WTC11 (cell line): Measurements from ENCODE around the gene CHRNA3. TPM values are rescaled to one million over a fixed set of nuclear protein-coding genes. Genes with fewer than 3 reads are reported as not detected.

Experiments used
- CBFB ChIP-seq: sonication (generic); formaldehyde crosslinking; IDR thresholded peaks from 2 replicates; pipeline ENCODE4 v1.8.1; 2022; ENCODE audit warnings: mild to moderate bottlenecking, low read depth, missing genetic modification reagents
- EMX1 ChIP-seq: fragments of 250-450 bp; sonication (Bioruptor Pico); IDR thresholded peaks from 2 replicates; pipeline ENCODE4 v1.8.0; 2021; ENCODE audit warnings: mild to moderate bottlenecking
- ESRRA ChIP-seq: sonication (generic); formaldehyde crosslinking; IDR thresholded peaks from 2 replicates; pipeline ENCODE4 v1.8.1; 2022; ENCODE audit warnings: mild to moderate bottlenecking, missing genetic modification reagents, borderline replicate concordance
- FOXK1 ChIP-seq: sonication (generic); formaldehyde crosslinking; IDR thresholded peaks from 2 replicates; pipeline ENCODE4 v1.8.0; 2022; ENCODE audit warnings: mild to moderate bottlenecking, moderate library complexity, missing genetic modification reagents
- GABPB1 ChIP-seq: sonication (generic); formaldehyde crosslinking; IDR thresholded peaks from 2 replicates; pipeline ENCODE4 v1.8.1; 2023; ENCODE audit warnings: mild to moderate bottlenecking, missing genetic modification reagents
- HMGA2 ChIP-seq: fragments of 250-450 bp; sonication (Bioruptor Pico); IDR thresholded peaks from 2 replicates; pipeline ENCODE4 v1.4.0; 2021; ENCODE audit warnings: mild to moderate bottlenecking, moderate library complexity
- IRF2 ChIP-seq: sonication (generic); formaldehyde crosslinking; IDR thresholded peaks from 2 replicates; pipeline ENCODE4 v1.8.0; 2022; ENCODE audit warnings: low read depth, missing genetic modification reagents, borderline replicate concordance
- JAZF1 ChIP-seq: fragments of 250-450 bp; sonication (Bioruptor Pico); IDR thresholded peaks from 2 replicates; pipeline ENCODE4 v1.9.0; 2021; ENCODE audit warnings: moderate library complexity, mild to moderate bottlenecking, inconsistent platforms
- MYBL2 ChIP-seq: sonication (generic); formaldehyde crosslinking; IDR thresholded peaks from 2 replicates; pipeline ENCODE4 v1.8.1; 2023; ENCODE audit warnings: mild to moderate bottlenecking, moderate library complexity, missing genetic modification reagents
- NFYB ChIP-seq: sonication (generic); formaldehyde crosslinking; conservative IDR thresholded peaks from 2 replicates; pipeline ENCODE4 v1.8.0; 2022; ENCODE audit warnings: low read depth, missing genetic modification reagents
- SOX15 ChIP-seq: fragments of 250-450 bp; sonication (Bioruptor Pico); IDR thresholded peaks from 2 replicates; pipeline ENCODE4 v1.9.0; 2021; ENCODE audit warnings: mild to moderate bottlenecking
- TEAD1 ChIP-seq: sonication (generic); formaldehyde crosslinking; IDR thresholded peaks from 2 replicates; pipeline ENCODE4 v1.8.0; 2022; ENCODE audit warnings: mild to moderate bottlenecking, missing genetic modification reagents
- TEAD4 ChIP-seq: sonication (generic); formaldehyde crosslinking; IDR thresholded peaks from 2 replicates; pipeline ENCODE4 v1.8.0; 2022; ENCODE audit warnings: mild to moderate bottlenecking, missing genetic modification reagents
- TP53 ChIP-seq: sonication (generic); formaldehyde crosslinking; IDR thresholded peaks from 2 replicates; pipeline ENCODE4 v1.8.1; 2023; ENCODE audit warnings: mild to moderate bottlenecking, missing genetic modification reagents
- ZBTB21 ChIP-seq: sonication (generic); formaldehyde crosslinking; IDR thresholded peaks from 2 replicates; pipeline ENCODE4 v1.8.1; 2023; ENCODE audit warnings: mild to moderate bottlenecking, missing genetic modification reagents, borderline replicate concordance
- ZNF121 ChIP-seq: sonication (generic); formaldehyde crosslinking; IDR thresholded peaks from 2 replicates; pipeline ENCODE4 v1.8.0; 2023; ENCODE audit warnings: missing genetic modification reagents
- total RNA-seq: library from RNA; stranded (reverse); gene quantifications from 3 replicates; pipeline ENCODE4 v1.2.3, GENCODE V29; 2021
- TF ChIP-seq, protein P1 (sequence below): sonication (generic); formaldehyde crosslinking; IDR thresholded peaks from 2 replicates; pipeline ENCODE4 v1.8.1; 2023; ENCODE audit warnings: mild to moderate bottlenecking, missing genetic modification reagents
- TF ChIP-seq, protein P2 (sequence below): sonication (generic); formaldehyde crosslinking; IDR thresholded peaks from 2 replicates; pipeline ENCODE4 v1.8.1; 2023; ENCODE audit warnings: mild to moderate bottlenecking, missing genetic modification reagents, borderline replicate concordance
- TF ChIP-seq, protein P3 (sequence below): sonication (generic); formaldehyde crosslinking; IDR thresholded peaks from 2 replicates; pipeline ENCODE4 v1.8.0; 2022; ENCODE audit warnings: mild to moderate bottlenecking, missing genetic modification reagents
- TF ChIP-seq, protein P4 (sequence below): sonication (generic); formaldehyde crosslinking; IDR thresholded peaks from 2 replicates; pipeline ENCODE4 v1.8.1; 2022; ENCODE audit warnings: mild to moderate bottlenecking, moderate library complexity, missing genetic modification reagents
- TF ChIP-seq, protein P5 (sequence below): fragments of 250-450 bp; sonication (Bioruptor Pico); IDR thresholded peaks from 2 replicates; pipeline ENCODE4 v1.9.0; 2021; ENCODE audit warnings: mild to moderate bottlenecking
- TF ChIP-seq, protein P6 (sequence below): sonication (generic); formaldehyde crosslinking; IDR thresholded peaks from 2 replicates; pipeline ENCODE4 v1.8.0; 2023; ENCODE audit warnings: missing genetic modification reagents
- TF ChIP-seq, protein P7 (sequence below): fragments of 250-450 bp; sonication (Bioruptor Pico); IDR thresholded peaks from 2 replicates; pipeline ENCODE4 v1.9.0; 2021; ENCODE audit warnings: mild to moderate bottlenecking, borderline replicate concordance

CHRNA3 gene
- total RNA-seq, 1 experiment from 2014 or later = 4.4 TPM

DNA sequence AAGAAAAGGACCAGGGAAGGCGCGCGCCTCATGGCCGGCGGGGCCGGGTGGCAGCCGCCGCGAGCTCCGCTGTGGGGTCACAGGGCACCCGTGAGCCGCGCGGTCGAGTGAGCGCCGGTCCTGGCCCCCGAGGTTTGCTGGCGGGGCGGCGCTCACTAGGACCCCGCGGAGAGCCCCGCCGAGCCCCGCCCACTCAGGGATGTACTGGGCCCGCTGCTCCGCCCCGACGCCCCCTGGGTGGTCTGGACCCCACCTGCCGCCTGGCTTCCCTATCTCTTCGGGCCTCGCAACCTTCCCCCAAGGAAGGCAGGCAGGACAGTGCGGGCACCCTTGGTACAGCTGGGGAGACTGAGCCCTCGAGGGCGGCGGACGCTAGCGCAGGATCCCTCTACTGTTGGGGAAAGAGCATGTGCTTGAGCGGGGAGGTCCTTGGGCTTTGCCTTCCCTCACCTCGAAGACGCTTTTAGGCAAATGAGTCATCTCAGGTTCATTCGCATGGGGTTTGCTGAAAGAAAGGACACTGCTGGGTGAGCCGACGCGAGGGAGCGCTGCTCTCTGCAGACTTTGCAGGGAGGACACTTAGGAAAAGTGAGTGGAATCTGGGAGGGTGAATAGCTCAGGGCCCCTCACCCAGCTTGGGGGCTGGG lies 20.4 kb upstream of the CHRNA3 start, which contains the start of gene CHRNB4 (continued):
- TF ChIP-seq, protein P1, sequence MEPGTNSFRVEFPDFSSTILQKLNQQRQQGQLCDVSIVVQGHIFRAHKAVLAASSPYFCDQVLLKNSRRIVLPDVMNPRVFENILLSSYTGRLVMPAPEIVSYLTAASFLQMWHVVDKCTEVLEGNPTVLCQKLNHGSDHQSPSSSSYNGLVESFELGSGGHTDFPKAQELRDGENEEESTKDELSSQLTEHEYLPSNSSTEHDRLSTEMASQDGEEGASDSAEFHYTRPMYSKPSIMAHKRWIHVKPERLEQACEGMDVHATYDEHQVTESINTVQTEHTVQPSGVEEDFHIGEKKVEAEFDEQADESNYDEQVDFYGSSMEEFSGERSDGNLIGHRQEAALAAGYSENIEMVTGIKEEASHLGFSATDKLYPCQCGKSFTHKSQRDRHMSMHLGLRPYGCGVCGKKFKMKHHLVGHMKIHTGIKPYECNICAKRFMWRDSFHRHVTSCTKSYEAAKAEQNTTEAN (CRISPR knock-in tag) = peak; percentile 68; the same call in 1 of the 2 replicates
- no peak for TF ChIP-seq ZNF121 (CRISPR knock-in tag)
- no peak for TF ChIP-seq SOX15 (CRISPR knock-in tag)
- TF ChIP-seq MYBL2 (CRISPR knock-in tag) = peak; percentile 77
- TF ChIP-seq, protein P2, sequence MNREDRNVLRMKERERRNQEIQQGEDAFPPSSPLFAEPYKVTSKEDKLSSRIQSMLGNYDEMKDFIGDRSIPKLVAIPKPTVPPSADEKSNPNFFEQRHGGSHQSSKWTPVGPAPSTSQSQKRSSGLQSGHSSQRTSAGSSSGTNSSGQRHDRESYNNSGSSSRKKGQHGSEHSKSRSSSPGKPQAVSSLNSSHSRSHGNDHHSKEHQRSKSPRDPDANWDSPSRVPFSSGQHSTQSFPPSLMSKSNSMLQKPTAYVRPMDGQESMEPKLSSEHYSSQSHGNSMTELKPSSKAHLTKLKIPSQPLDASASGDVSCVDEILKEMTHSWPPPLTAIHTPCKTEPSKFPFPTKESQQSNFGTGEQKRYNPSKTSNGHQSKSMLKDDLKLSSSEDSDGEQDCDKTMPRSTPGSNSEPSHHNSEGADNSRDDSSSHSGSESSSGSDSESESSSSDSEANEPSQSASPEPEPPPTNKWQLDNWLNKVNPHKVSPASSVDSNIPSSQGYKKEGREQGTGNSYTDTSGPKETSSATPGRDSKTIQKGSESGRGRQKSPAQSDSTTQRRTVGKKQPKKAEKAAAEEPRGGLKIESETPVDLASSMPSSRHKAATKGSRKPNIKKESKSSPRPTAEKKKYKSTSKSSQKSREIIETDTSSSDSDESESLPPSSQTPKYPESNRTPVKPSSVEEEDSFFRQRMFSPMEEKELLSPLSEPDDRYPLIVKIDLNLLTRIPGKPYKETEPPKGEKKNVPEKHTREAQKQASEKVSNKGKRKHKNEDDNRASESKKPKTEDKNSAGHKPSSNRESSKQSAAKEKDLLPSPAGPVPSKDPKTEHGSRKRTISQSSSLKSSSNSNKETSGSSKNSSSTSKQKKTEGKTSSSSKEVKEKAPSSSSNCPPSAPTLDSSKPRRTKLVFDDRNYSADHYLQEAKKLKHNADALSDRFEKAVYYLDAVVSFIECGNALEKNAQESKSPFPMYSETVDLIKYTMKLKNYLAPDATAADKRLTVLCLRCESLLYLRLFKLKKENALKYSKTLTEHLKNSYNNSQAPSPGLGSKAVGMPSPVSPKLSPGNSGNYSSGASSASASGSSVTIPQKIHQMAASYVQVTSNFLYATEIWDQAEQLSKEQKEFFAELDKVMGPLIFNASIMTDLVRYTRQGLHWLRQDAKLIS (CRISPR knock-in tag) = peak; percentile 68; the same call in 1 of the 2 replicates
- TF ChIP-seq, protein P3, sequence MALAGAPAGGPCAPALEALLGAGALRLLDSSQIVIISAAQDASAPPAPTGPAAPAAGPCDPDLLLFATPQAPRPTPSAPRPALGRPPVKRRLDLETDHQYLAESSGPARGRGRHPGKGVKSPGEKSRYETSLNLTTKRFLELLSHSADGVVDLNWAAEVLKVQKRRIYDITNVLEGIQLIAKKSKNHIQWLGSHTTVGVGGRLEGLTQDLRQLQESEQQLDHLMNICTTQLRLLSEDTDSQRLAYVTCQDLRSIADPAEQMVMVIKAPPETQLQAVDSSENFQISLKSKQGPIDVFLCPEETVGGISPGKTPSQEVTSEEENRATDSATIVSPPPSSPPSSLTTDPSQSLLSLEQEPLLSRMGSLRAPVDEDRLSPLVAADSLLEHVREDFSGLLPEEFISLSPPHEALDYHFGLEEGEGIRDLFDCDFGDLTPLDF (CRISPR knock-in tag) = peak; percentile 82; the same call in 1 of the 2 replicates
- peak; percentile 68 for TF ChIP-seq FOXK1 (CRISPR knock-in tag)
- TF ChIP-seq HMGA2 (CRISPR knock-in tag) = no peak
- peak; percentile 89 for TF ChIP-seq TEAD1 (CRISPR knock-in tag)
- TF ChIP-seq, protein P4, sequence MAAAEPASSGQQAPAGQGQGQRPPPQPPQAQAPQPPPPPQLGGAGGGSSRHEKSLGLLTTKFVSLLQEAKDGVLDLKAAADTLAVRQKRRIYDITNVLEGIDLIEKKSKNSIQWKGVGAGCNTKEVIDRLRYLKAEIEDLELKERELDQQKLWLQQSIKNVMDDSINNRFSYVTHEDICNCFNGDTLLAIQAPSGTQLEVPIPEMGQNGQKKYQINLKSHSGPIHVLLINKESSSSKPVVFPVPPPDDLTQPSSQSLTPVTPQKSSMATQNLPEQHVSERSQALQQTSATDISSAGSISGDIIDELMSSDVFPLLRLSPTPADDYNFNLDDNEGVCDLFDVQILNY = 0 out of 2 replicates have a peak, but pooled peaks have one; percentile 50
- no peak for TF ChIP-seq JAZF1 (CRISPR knock-in tag)
- TF ChIP-seq ZBTB21 = peak; percentile 76
- TF ChIP-seq, protein P5, sequence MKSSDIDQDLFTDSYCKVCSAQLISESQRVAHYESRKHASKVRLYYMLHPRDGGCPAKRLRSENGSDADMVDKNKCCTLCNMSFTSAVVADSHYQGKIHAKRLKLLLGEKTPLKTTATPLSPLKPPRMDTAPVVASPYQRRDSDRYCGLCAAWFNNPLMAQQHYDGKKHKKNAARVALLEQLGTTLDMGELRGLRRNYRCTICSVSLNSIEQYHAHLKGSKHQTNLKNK = no peak
- TF ChIP-seq, protein P6, sequence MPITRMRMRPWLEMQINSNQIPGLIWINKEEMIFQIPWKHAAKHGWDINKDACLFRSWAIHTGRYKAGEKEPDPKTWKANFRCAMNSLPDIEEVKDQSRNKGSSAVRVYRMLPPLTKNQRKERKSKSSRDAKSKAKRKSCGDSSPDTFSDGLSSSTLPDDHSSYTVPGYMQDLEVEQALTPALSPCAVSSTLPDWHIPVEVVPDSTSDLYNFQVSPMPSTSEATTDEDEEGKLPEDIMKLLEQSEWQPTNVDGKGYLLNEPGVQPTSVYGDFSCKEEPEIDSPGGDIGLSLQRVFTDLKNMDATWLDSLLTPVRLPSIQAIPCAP = no peak
- TF ChIP-seq, protein P7, sequence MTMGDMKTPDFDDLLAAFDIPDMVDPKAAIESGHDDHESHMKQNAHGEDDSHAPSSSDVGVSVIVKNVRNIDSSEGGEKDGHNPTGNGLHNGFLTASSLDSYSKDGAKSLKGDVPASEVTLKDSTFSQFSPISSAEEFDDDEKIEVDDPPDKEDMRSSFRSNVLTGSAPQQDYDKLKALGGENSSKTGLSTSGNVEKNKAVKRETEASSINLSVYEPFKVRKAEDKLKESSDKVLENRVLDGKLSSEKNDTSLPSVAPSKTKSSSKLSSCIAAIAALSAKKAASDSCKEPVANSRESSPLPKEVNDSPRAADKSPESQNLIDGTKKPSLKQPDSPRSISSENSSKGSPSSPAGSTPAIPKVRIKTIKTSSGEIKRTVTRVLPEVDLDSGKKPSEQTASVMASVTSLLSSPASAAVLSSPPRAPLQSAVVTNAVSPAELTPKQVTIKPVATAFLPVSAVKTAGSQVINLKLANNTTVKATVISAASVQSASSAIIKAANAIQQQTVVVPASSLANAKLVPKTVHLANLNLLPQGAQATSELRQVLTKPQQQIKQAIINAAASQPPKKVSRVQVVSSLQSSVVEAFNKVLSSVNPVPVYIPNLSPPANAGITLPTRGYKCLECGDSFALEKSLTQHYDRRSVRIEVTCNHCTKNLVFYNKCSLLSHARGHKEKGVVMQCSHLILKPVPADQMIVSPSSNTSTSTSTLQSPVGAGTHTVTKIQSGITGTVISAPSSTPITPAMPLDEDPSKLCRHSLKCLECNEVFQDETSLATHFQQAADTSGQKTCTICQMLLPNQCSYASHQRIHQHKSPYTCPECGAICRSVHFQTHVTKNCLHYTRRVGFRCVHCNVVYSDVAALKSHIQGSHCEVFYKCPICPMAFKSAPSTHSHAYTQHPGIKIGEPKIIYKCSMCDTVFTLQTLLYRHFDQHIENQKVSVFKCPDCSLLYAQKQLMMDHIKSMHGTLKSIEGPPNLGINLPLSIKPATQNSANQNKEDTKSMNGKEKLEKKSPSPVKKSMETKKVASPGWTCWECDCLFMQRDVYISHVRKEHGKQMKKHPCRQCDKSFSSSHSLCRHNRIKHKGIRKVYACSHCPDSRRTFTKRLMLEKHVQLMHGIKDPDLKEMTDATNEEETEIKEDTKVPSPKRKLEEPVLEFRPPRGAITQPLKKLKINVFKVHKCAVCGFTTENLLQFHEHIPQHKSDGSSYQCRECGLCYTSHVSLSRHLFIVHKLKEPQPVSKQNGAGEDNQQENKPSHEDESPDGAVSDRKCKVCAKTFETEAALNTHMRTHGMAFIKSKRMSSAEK (CRISPR knock-in tag) = 0 out of 2 replicates have a peak, but pooled peaks have one; percentile 12
- TF ChIP-seq TP53 = peak; percentile 85; the same call in 1 of the 2 replicates
- TF ChIP-seq TEAD4 = no peak; the same call in 1 of the 2 replicates
- no peak for TF ChIP-seq GABPB1 (CRISPR knock-in tag)
- TF ChIP-seq EMX1 (CRISPR knock-in tag) = no peak
- TF ChIP-seq IRF2 (CRISPR knock-in tag) = no peak
- no peak for TF ChIP-seq CBFB
- no peak for TF ChIP-seq ESRRA
- TF ChIP-seq NFYB (CRISPR knock-in tag) = no peak
